ENCODE measurements around the gene GNRHR.

The GNRHR gene

GRCh38 chr4:67718848-67719247, 35.3 kb downstream of the GNRHR start:
- no peak for TF ChIP-seq GATA2 (IDR thresholded peaks at IDR 0.05; ENCODE audit: low read depth, low read length)
- no peak for TF ChIP-seq GATA3 (IDR thresholded peaks at IDR 0.05; ENCODE audit: low read depth, low read length)

- TF ChIP-seq GATA3 (IDR thresholded peaks at IDR 0.05; ENCODE audit: low read depth, low read length) (no peak), GATA2 (IDR thresholded peaks at IDR 0.05; ENCODE audit: low read depth, low read length) (no peak)
Observed at GRCh38 chr4:67717586-67717985, 36.6 kb downstream of the GNRHR start.

GRCh38 chr4:67714955-67715354, 39.2 kb downstream of the GNRHR start:
- no peak for TF ChIP-seq GATA3 (IDR thresholded peaks at IDR 0.05; ENCODE audit: low read depth, low read length)
- TF ChIP-seq GATA2 (IDR thresholded peaks at IDR 0.05; ENCODE audit: low read depth, low read length): no peak

GRCh38 chr4:67714248-67714583, 40.0 kb downstream of the GNRHR start:
- TF ChIP-seq GATA2 (IDR thresholded peaks at IDR 0.05; ENCODE audit: low read depth, low read length) (no peak), GATA3 (IDR thresholded peaks at IDR 0.05; ENCODE audit: low read depth, low read length) (no peak)

DNA sequence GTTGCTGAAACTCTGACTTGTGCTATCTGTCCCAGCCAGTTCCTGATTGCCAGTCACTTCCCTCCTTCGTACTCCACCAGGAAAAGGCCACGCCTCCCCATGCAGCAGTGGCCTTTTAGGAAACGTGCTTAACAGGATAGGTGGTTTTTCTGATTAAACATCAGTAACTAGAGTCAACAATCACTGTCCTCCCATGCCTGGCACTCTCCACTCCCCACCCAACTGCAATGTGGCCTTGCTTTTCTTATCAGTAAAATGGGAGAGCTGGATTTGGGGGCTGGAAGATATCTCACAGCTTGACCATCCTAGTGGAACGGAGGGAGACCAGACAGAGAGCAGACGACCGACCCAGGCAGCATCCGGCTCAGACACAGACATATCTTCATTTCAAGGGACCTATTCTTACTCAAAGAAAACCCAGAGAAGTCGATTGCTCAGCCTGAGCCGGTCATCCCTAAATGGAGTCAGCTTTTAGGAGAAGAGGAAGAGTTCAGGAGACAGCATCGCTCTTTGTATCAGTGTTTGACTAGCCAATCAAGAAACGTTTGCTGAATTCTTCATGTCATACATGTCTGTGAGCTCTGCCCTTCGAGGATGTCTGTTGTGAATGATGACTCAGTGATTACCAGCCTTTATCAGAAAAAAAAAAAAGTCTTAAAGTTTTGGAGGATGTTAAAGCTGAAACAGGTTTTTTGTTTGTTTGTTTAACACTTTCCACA, 40.5 kb downstream of the GNRHR start:
- no peak for TF ChIP-seq GATA3 (IDR thresholded peaks at IDR 0.05; ENCODE audit: low read depth, low read length)
- TF ChIP-seq GATA2 (IDR thresholded peaks at IDR 0.05; ENCODE audit: low read depth, low read length): no peak

DNA sequence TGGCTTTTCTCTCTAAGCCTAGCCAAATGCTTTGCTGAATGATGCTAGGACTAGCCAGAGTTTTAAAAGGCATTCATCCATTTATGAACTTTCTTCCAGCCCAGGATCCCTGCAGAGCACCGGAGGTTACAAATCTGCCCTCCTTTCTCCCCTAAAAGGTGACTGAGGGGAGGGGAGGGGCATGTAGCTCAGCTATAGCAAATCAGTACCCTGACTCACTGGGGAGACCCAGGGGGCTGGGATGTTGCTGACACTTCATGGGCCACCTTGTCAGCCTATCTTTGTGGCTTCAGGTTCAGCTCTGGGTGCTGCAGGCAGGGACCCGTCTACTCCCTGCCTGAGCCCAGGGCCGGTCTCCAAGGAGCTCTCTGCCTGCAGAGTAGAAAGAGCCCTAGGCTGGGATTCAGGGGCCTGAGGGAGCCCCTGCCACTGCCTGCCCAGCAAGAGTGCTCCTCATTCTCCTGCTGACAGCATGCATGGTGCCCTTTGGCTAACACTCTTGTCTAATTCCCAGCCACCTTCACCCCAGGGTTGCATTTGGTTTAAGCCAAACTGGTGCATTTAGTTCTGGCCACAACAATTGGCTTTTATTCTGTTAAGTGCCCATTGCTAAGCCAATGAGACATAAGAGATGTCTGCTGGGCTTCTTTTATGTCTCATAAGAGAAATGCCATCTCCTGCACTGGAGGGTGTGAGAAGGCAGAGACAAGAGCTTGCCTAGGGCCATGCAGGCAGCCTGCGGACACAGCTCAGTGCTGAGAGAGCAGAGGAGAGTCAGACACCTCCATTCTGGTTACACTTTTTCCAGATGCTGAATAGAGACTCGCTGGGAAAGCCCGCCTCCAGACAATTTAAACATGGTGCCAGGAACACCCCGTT, 41.3 kb downstream of the GNRHR start:
- TF ChIP-seq GATA3 (IDR thresholded peaks at IDR 0.05; ENCODE audit: low read depth, low read length) (no peak), GATA2 (IDR thresholded peaks at IDR 0.05; ENCODE audit: low read depth, low read length) (no peak)

- no peak for TF ChIP-seq GATA3 (IDR thresholded peaks at IDR 0.05; ENCODE audit: low read depth, low read length)
- TF ChIP-seq GATA2 (IDR thresholded peaks at IDR 0.05; ENCODE audit: low read depth, low read length): no peak
Observed at GRCh38 chr4:67712000-67712625, 42.1 kb downstream of the GNRHR start.

DNA sequence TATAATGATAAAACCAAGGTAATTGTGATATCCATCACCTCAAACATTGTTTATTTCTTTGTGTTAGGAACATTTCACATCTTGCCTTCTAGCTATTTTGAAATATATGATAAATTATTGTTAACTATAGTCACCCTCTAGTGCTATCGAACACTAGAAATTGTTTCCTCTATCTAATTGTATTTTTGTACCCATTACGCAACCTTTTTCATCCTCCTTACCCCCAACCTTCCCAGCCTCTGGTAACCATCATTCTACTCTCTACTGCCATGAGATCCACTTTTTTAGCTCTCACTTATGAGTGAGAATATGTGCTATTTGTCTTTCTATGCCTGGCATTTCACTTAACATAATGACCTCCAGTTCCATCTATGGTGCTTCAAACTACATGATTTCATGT, 49.3 kb downstream of the GNRHR start:
- TF ChIP-seq GATA3 (IDR thresholded peaks at IDR 0.05; ENCODE audit: low read depth, low read length) (no peak), GATA2 (IDR thresholded peaks at IDR 0.05; ENCODE audit: low read depth, low read length) (no peak)

GRCh38 chr4:67702166-67702565, 52.0 kb downstream of the GNRHR start:
- no peak for TF ChIP-seq GATA2 (IDR thresholded peaks at IDR 0.05; ENCODE audit: low read depth, low read length)
- TF ChIP-seq GATA3 (IDR thresholded peaks at IDR 0.05; ENCODE audit: low read depth, low read length): no peak

DNA sequence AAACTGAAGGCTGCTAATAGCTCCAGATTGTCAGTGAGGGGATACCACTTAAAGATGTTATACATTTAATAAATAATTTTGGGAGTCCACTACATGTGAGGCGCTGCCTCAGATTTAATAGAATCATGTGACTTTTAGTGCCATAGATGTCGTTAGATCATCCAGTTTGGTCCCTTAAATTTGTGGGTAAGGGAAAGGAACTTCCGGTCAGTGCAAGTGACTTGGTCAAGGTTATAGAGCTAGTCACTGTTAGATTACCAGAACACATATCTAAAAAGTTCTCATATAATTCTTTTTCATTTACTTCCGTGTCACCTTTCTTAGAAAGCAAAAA, 52.7 kb downstream of the GNRHR start:
- TF ChIP-seq GATA3 (IDR thresholded peaks at IDR 0.05; ENCODE audit: low read depth, low read length) (no peak), GATA2 (IDR thresholded peaks at IDR 0.05; ENCODE audit: low read depth, low read length) (no peak)

- TF ChIP-seq GATA3 (IDR thresholded peaks at IDR 0.05; ENCODE audit: low read depth, low read length): no peak
- no peak for TF ChIP-seq GATA2 (IDR thresholded peaks at IDR 0.05; ENCODE audit: low read depth, low read length)
Observed at GRCh38 chr4:67700738-67701516, 53.3 kb downstream of the GNRHR start, which contains the start of gene UBA6. TSS of gene UBA6 (minus strand) at chr4:67701155. CDS start at chr4:67701119, 36 bp downstream.

DNA sequence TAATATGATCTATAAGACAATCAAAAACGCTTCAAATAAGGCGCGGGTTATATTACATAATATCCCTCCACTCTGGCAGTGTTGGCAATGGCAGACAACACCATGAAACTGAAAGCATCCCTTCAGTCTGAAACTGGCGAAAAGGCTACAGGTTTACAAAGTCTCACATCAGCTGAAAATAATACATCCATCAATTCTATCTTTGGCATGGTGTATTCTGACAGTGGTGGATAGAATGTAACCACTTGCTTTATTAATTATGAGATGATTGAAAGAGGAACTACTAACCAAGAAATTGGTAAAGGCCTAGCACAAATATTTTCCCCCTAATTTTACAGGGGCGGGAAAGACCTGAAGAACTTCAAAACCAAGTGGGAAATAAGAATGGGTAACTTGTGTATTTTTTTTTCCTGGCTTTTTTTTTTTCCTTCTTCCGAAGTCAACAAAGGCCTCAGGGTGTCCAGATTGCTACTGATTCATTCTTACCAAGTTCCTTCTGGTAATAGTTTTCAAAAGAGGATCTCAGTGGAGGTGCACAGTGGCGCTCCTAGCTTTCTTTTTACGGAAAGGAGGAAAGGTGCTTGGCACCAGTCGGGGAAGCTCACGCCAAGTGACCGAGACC, 54.0 kb downstream of the GNRHR start:
- TF ChIP-seq GATA2 (IDR thresholded peaks at IDR 0.05; ENCODE audit: low read depth, low read length) (no peak), GATA3 (IDR thresholded peaks at IDR 0.05; ENCODE audit: low read depth, low read length) (no peak)

DNA sequence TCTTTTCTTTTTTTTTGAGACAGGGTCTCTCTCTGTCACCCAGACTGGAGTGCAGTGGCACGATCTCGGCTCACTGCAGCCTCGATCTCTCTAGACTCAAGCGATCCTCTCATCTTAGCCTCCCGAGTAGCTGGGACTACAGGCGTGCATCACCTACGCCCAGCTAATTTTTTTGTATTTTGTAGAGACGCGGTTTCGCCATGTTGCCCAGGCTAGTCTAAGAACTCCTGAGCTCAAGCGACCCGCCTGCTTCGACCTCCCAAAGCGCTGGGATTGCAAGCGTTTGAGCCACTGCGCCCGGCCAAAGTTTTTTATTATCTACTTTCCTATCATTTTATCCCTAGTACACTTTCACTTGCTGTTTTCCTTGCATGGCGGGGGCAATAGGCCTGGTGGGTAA, 54.6 kb downstream of the GNRHR start:
- TF ChIP-seq GATA2 (IDR thresholded peaks at IDR 0.05; ENCODE audit: low read depth, low read length): no peak
- TF ChIP-seq GATA3 (IDR thresholded peaks at IDR 0.05; ENCODE audit: low read depth, low read length): no peak

All from SH-SY5Y (cell line).